Astrocyte of the hippocampus (primary cell): ENCODE measurements around the gene TSC22D2.
A peak's percentile ranks its signal among the peaks of the same experiment; 100 is the strongest.

Source experiments
- DNase-seq: peaks from one replicate; pipeline ENCODE4 v3.0.0; 2011; ENCODE audit warnings: low read depth, low spot score

TSC22D2 gene

GRCh38 chr3:150408221-150409124 lies at the start of gene TSC22D2:
TSC22D2 (plus strand) TSS chr3:150408298; CDS start chr3:150409351, 1,053 bp downstream.
- peak; percentile 99 for DNase-seq

GRCh38 chr3:150359381-150359780 lies 48.7 kb upstream of the TSC22D2 start:
- peak; percentile 48 for DNase-seq

GRCh38 chr3:150360966-150361365 lies 47.1 kb upstream of the TSC22D2 start:
- peak; percentile 48 for DNase-seq

GRCh38 chr3:150362515-150363302 lies 45.4 kb upstream of the TSC22D2 start:
- no peak for DNase-seq

GRCh38 chr3:150363420-150363819 lies 44.7 kb upstream of the TSC22D2 start:
- no peak for DNase-seq

- peak; percentile 60 for DNase-seq
Observed at GRCh38 chr3:150365132-150365604, 42.9 kb upstream of the TSC22D2 start.

- peak; percentile 38 for DNase-seq
Observed at GRCh38 chr3:150367757-150368156, 40.3 kb upstream of the TSC22D2 start.

- DNase-seq = peak; percentile 97
Observed at GRCh38 chr3:150370122-150370602, 37.9 kb upstream of the TSC22D2 start.

GRCh38 chr3:150370999-150371398 lies 37.1 kb upstream of the TSC22D2 start:
- peak; percentile 40 for DNase-seq

GRCh38 chr3:150371741-150372254 lies 36.3 kb upstream of the TSC22D2 start:
- peak; percentile 99 for DNase-seq

- DNase-seq = peak; percentile 38
Observed at GRCh38 chr3:150372320-150372719, 35.8 kb upstream of the TSC22D2 start.

- peak; percentile 41 for DNase-seq
Observed at GRCh38 chr3:150372722-150373121, 35.4 kb upstream of the TSC22D2 start.

GRCh38 chr3:150373234-150373875 lies 34.7 kb upstream of the TSC22D2 start:
- DNase-seq = no peak

GRCh38 chr3:150374975-150375374 lies 33.1 kb upstream of the TSC22D2 start:
- DNase-seq = no peak

- peak; percentile 27 for DNase-seq
Observed at GRCh38 chr3:150376001-150376848, 31.9 kb upstream of the TSC22D2 start.

GRCh38 chr3:150377601-150378300 lies 30.3 kb upstream of the TSC22D2 start:
- no peak for DNase-seq

- DNase-seq = no peak
Observed at GRCh38 chr3:150378301-150378748, 29.8 kb upstream of the TSC22D2 start.

- DNase-seq = no peak
Observed at GRCh38 chr3:150379469-150379868, 28.6 kb upstream of the TSC22D2 start.

- no peak for DNase-seq
Observed at GRCh38 chr3:150384296-150385212, 23.5 kb upstream of the TSC22D2 start.
